Mesenchymal stem cell (in vitro differentiated cells and primary cell): ENCODE measurements around the gene FOXP1.

Experiments
- DNase-seq: peaks from one replicate; pipeline ENCODE4 v3.0.0-alpha.2; 2013
- H2AFZ ChIP-seq: one replicate; pipeline ENCODE4 v1.6.1; 2013; ENCODE audit warnings: low read depth, mild to moderate bottlenecking, control low read depth, inconsistent platforms, low read length, moderate library complexity
- H2AK5ac ChIP-seq: 2 replicates; pipeline ENCODE4 v1.6.1; 2013; ENCODE audit warnings: low read length, moderate library complexity, mild to moderate bottlenecking, inconsistent platforms; ENCODE audit not compliant: severe bottlenecking
- H2BK120ac ChIP-seq: one replicate; pipeline ENCODE4 v1.6.1; 2013; ENCODE audit warnings: low read depth, mild to moderate bottlenecking, inconsistent platforms, low read length, moderate library complexity
- H2BK12ac ChIP-seq, 2 experiments: one replicate each; pipeline ENCODE4 v1.6.1; 2013; ENCODE audit warnings: inconsistent platforms in 2 of 2, low read length in 2 of 2, mild to moderate bottlenecking in 2 of 2, moderate library complexity in 2 of 2, control low read depth in 1 of 2
- H2BK15ac ChIP-seq: one replicate; pipeline ENCODE4 v1.6.1; 2013; ENCODE audit warnings: mild to moderate bottlenecking, low read depth, inconsistent platforms; ENCODE audit not compliant: poor library complexity, severe bottlenecking
- H2BK5ac ChIP-seq: 2 replicates; pipeline ENCODE4 v1.6.1; 2013; ENCODE audit warnings: low read depth, mild to moderate bottlenecking, low read length, control low read depth, inconsistent platforms; ENCODE audit not compliant: poor library complexity, severe bottlenecking
- H3K14ac ChIP-seq, 2 experiments: one replicate each; pipeline ENCODE4 v1.6.1; 2013; ENCODE audit warnings: inconsistent platforms in 2 of 2, low read length in 2 of 2, control low read depth in 1 of 2, mild to moderate bottlenecking in 1 of 2, moderate library complexity in 1 of 2
- H3K18ac ChIP-seq, 2 experiments: one replicate each; pipeline ENCODE4 v1.6.1; 2013; ENCODE audit warnings: inconsistent platforms in 2 of 2, low read length in 2 of 2, control low read depth in 1 of 2, low read depth in 1 of 2, mild to moderate bottlenecking in 1 of 2
- H3K23ac ChIP-seq, 2 experiments: one replicate each; pipeline ENCODE4 v1.6.1; 2013; ENCODE audit warnings: inconsistent platforms in 2 of 2, low read length in 2 of 2, mild to moderate bottlenecking in 2 of 2, moderate library complexity in 2 of 2, control low read depth in 1 of 2
- H3K27ac ChIP-seq: 2 replicates; pipeline ENCODE4 v1.5.1; 2013; ENCODE audit warnings: mild to moderate bottlenecking, moderate library complexity, low read length, control low read depth, inconsistent platforms; ENCODE audit not compliant: poor library complexity, severe bottlenecking
- H3K27me3 ChIP-seq, 2 experiments: 2 replicates each; pipeline versions ENCODE4 v1.6.1 to v1.7.0; 2013; ENCODE audit warnings: low read length in 2 of 2, mild to moderate bottlenecking in 2 of 2, moderate library complexity in 2 of 2, control low read depth in 1 of 2, inconsistent platforms in 1 of 2; ENCODE audit not compliant: control insufficient read depth in 1 of 2, insufficient read depth in 1 of 2
- H3K36me3 ChIP-seq, 2 experiments: 2 replicates each; pipeline versions ENCODE4 v1.6.1 to v1.7.0; 2013; ENCODE audit warnings: low read length in 2 of 2, control low read depth in 1 of 2, inconsistent platforms in 1 of 2, low read depth in 1 of 2, mild to moderate bottlenecking in 1 of 2; ENCODE audit not compliant: insufficient read depth in 2 of 2, control insufficient read depth in 1 of 2
- H3K4ac ChIP-seq, 2 experiments: one replicate each; pipeline ENCODE4 v1.6.1; 2013; ENCODE audit warnings: inconsistent platforms in 2 of 2, low read length in 2 of 2, mild to moderate bottlenecking in 2 of 2, moderate library complexity in 2 of 2, control low read depth in 1 of 2, low read depth in 1 of 2
- H3K4me1 ChIP-seq: 2 replicates; pipeline ENCODE4 v1.6.1; 2013; ENCODE audit warnings: low read depth, low read length, control low read depth; ENCODE audit not compliant: control insufficient read depth, insufficient read depth
- H3K4me2 ChIP-seq: 2 replicates; pipeline ENCODE4 v1.6.1; 2013; ENCODE audit warnings: low read length, mild to moderate bottlenecking, inconsistent platforms; ENCODE audit not compliant: poor library complexity, severe bottlenecking
- H3K4me3 ChIP-seq, 2 experiments: 2 replicates each; pipeline versions ENCODE4 v1.5.1 to v1.7.0; 2013; ENCODE audit warnings: low read length in 2 of 2, mild to moderate bottlenecking in 2 of 2, control low read depth in 1 of 2, low read depth in 1 of 2; ENCODE audit not compliant: insufficient read depth in 1 of 2
- H3K79me1 ChIP-seq: replicated peaks from 2 replicates; pipeline ENCODE4 v1.6.1; 2013; ENCODE audit warnings: mild to moderate bottlenecking, control low read depth, low read length, inconsistent platforms; ENCODE audit not compliant: poor library complexity, severe bottlenecking
- H3K9ac ChIP-seq: 2 replicates; pipeline ENCODE4 v1.7.0; 2013; ENCODE audit warnings: mild to moderate bottlenecking, low read length, moderate library complexity
- H3K9me3 ChIP-seq: 2 replicates; pipeline ENCODE4 v1.7.0; 2013; ENCODE audit warnings: mild to moderate bottlenecking, low read length; ENCODE audit not compliant: control insufficient read depth
- H4K8ac ChIP-seq: one replicate; pipeline ENCODE4 v1.6.1; 2013; ENCODE audit warnings: inconsistent platforms, mild to moderate bottlenecking, low read length, moderate library complexity
- H4K91ac ChIP-seq: one replicate; pipeline ENCODE4 v1.6.1; 2013; ENCODE audit warnings: mild to moderate bottlenecking, low read length, inconsistent platforms
- WGBS: methylation state at CpG from one replicate; pipeline ENCODE4 v1.1.7; 2013; ENCODE audit warnings: mixed read lengths; 5-methylcytosine and 5-hydroxymethylcytosine counted together

The FOXP1 gene

DNA sequence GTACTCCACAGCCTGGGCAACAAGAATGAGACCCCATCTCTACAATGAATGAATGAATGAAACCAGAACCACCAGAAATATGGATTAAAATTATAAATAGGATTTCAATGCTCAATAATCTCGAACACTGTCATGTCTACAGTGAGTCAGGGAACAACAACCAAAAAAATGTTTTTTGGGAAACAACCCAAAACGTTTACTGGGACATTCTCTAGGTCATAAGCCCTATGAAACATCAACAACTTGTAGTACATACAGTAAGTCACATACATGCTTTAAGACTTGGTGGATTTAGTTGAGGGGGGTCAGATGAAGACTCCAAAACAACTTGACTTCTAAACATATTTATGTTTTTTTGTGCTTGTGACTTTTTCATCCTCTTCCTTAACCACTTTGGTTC, 511.2 kb downstream of the FOXP1 start:
- Histone ChIP-seq H2AFZ (no peak overlapping the region), H3K9me3 (no peaks in the 10 kb centered on the region)

DNA sequence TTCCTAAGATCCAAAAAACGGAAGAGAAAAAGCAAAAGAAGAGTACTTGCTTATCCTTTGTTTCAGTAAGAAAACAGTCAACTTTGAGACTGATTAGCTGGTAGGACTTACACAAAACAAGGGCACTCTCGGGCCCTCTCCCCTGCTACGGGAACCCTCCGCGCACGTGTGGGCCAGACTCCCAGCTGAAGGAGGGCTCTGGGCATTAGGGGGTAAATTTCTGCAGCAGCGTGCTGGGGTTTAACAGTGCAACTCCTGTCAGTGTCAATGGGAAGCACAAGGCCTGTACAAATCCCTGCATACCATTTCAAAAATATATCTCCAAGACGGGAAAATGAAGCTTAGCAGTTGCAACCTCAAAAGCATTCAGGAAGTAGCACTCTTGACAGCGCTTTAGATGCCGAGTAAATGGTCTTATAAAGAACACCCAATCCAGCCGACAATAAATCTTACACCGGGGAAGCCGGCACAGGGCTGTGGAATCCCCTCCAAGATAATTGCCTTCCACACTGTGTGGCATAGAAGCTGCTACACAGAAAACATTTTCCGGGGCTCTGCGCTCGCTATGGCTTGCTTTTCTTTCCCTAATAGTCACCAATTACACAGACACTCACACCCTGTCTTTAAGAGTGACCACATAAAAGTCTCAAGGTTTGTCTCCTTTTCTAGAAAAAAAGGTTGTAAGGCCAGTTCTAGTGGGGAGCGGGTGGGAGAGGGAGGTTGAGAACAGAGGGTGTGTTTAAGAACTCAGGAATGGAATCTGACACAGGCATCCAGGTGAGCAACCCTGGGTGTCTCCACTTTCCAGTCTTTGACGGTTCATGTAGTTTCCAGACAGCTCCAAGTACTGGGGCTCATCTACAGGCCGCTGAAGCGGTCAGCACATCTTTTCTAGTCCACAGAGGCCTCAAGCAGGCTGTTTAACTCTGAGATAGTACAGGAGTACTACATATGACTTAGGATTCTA, 512.7 kb downstream of the FOXP1 start:
- no peak overlapping the region for H3K18ac ChIP-seq
- no peak overlapping the region for H3K23ac ChIP-seq
- no peak overlapping the region for H4K8ac ChIP-seq
- peak; percentile 62 for DNase-seq
- WGBS, result 33% methylated on average over 20 of the region's 20 CpGs
- H2BK120ac ChIP-seq, result no peak overlapping the region
- H3K27me3 ChIP-seq, result no peaks in the 10 kb centered on the region
- H2BK5ac ChIP-seq, result no peak overlapping the region
- no peak overlapping the region for H2BK15ac ChIP-seq
- peak overlapping the region; percentile 23 for H3K9ac ChIP-seq
- no peak overlapping the region for H3K14ac ChIP-seq
- H3K4ac ChIP-seq, result no peak overlapping the region
- H4K91ac ChIP-seq, result no peak overlapping the region
- H2BK12ac ChIP-seq, result peak overlapping the region in 1 of 2 experiments; percentile 68
- H3K79me1 ChIP-seq, result peaks cover 15% of the 10 kb centered on the region
- no peaks in the 10 kb centered on the region for H3K9me3 ChIP-seq
- H2AK5ac ChIP-seq, result no peak overlapping the region
- no peak overlapping the region for H3K4me2 ChIP-seq
- H3K4me1 ChIP-seq, result peaks cover 13% of the 10 kb centered on the region
- H3K4me3 ChIP-seq, result no peak overlapping the region
- no peak overlapping the region for H2AFZ ChIP-seq
- no peak overlapping the region for H3K27ac ChIP-seq
- no peaks in the 10 kb centered on the region for H3K36me3 ChIP-seq

More for the DNA sequence above, 511.2 kb downstream of the FOXP1 start:
- Histone ChIP-seq H3K27me3 (no peaks in the 10 kb centered on the region), H3K4me1 (peaks cover 10% of the 10 kb centered on the region), H4K8ac (no peak overlapping the region), H3K23ac (no peak overlapping the region), H3K14ac (no peak overlapping the region), H2BK120ac (no peak overlapping the region), H2BK12ac (no peak overlapping the region), H3K4me2 (no peak overlapping the region), H2AK5ac (no peak overlapping the region), H2BK5ac (no peak overlapping the region), H4K91ac (no peak overlapping the region), H3K36me3 (no peaks in the 10 kb centered on the region), H2BK15ac (no peak overlapping the region), H3K27ac (no peak overlapping the region), H3K9ac (no peak overlapping the region), H3K79me1 (peaks cover 18% of the 10 kb centered on the region), H3K18ac (no peak overlapping the region), H3K4ac (no peak overlapping the region), H3K4me3 (no peak overlapping the region)
- DNase-seq, result no peak
- 85% methylated on average over 2 of the region's 2 CpGs for WGBS

DNA sequence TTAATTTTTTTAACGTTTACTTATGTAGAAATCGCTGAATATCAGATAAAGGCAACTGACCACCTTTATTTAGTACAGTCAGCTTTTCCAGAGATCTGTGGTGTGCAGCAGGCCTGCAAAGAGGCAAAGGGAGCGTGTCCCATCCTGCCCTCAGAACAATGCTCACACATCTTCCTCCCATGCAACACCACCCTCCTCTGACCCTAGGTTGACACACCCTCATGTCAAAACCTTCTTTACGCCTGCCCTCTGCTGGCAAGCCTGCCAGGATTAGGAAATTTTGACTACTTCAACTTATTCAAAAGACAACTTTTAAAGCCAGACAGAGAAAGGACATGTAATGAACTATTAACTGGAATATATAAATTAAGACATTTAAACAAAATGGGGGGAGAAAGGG, 513.7 kb downstream of the FOXP1 start:
- H3K36me3 ChIP-seq, result no peaks in the 10 kb centered on the region
- H2BK15ac ChIP-seq, result no peak overlapping the region
- DNase-seq, result peak; percentile 46
- H3K4ac ChIP-seq, result no peak overlapping the region
- H2BK12ac ChIP-seq, result no peak overlapping the region
- peak overlapping the region in 1 of 2 experiments; percentile 25 for H3K18ac ChIP-seq
- no peak overlapping the region for H3K27ac ChIP-seq
- H3K4me1 ChIP-seq, result peaks cover 13% of the 10 kb centered on the region
- peaks cover 15% of the 10 kb centered on the region for H3K79me1 ChIP-seq
- no peaks in the 10 kb centered on the region for H3K27me3 ChIP-seq
- H3K9ac ChIP-seq, result no peak overlapping the region
- no peaks in the 10 kb centered on the region for H3K9me3 ChIP-seq
- no peak overlapping the region for H3K4me3 ChIP-seq
- 83% methylated on average over 3 of the region's 4 CpGs for WGBS
- H2BK120ac ChIP-seq, result no peak overlapping the region
- no peak overlapping the region for H3K4me2 ChIP-seq
- H2AFZ ChIP-seq, result no peak overlapping the region
- H4K91ac ChIP-seq, result no peak overlapping the region
- H2BK5ac ChIP-seq, result no peak overlapping the region
- H2AK5ac ChIP-seq, result no peak overlapping the region
- H3K14ac ChIP-seq, result no peak overlapping the region
- no peak overlapping the region for H4K8ac ChIP-seq
- no peak overlapping the region for H3K23ac ChIP-seq

DNA sequence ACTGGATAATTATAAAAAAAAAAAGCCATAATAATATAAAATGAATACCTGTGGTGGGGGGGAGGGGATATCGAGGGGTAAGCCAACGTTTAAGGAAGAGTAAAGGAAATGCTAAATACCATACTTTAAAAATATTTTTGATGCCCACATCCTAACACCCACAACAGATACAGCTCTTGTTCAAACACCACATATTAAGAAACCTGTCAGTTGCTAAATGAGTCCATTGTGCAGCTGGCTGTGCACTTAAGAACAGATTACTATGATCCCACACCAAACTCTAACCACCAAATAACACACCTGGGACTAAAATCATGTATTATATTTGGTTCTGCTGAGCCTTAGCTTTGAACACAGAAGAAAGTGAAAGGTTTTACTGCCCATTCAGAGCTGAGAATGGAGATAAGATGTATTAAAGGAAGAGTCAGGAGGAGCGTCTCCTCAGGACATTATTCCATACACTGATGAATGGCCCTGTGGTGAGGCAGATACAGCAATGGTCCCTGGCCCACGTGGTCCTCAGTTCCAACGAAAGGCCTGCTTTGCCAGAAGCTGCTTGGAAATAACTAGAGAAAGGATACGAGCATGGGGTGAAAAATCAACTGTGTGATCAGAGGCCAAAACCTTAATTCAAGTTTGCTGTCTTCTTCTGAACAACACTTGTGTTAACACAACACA, 515.4 kb downstream of the FOXP1 start:
- no peak for DNase-seq
- no peak overlapping the region for H3K23ac ChIP-seq
- H3K36me3 ChIP-seq, result no peaks in the 10 kb centered on the region
- no peak overlapping the region for H4K8ac ChIP-seq
- peaks cover 9% of the 10 kb centered on the region for H3K79me1 ChIP-seq
- peaks cover 11% of the 10 kb centered on the region for H3K4me1 ChIP-seq
- WGBS, result 76% methylated on average over 4 of the region's 6 CpGs
- no peak overlapping the region for H3K4ac ChIP-seq
- no peak overlapping the region for H2AK5ac ChIP-seq
- H2BK12ac ChIP-seq, result no peak overlapping the region
- H4K91ac ChIP-seq, result no peak overlapping the region
- H2BK5ac ChIP-seq, result no peak overlapping the region
- no peak overlapping the region for H2BK15ac ChIP-seq
- no peaks in the 10 kb centered on the region for H3K9me3 ChIP-seq
- H2BK120ac ChIP-seq, result no peak overlapping the region
- no peak overlapping the region for H3K14ac ChIP-seq
- H3K27me3 ChIP-seq, result no peaks in the 10 kb centered on the region
- H3K27ac ChIP-seq, result no peak overlapping the region
- peak overlapping the region in 1 of 2 experiments; percentile 28 for H3K18ac ChIP-seq
- no peak overlapping the region for H3K4me3 ChIP-seq
- no peak overlapping the region for H3K9ac ChIP-seq
- no peak overlapping the region for H2AFZ ChIP-seq
- no peak overlapping the region for H3K4me2 ChIP-seq
